ENCODE measurements around the gene ARMH1. TPM values are rescaled to one million over a fixed set of nuclear protein-coding genes. Genes with fewer than 3 reads are reported as not detected.

Gene ARMH1
- total RNA-seq, 1 donor from 2014 or later: 1.1 TPM

- H3K36me3 ChIP-seq: no peaks in the 10 kb centered on the region
- no peak overlapping the region for H3K4me3 ChIP-seq
- H3K4me1 ChIP-seq: peaks cover 7% of the 10 kb centered on the region
- intact Hi-C loops (cut with micrococcal nuclease): no loop called here
- H3K27ac ChIP-seq (replicated peaks): no peak overlapping the region
- no peak for DNase-seq
- peaks cover 1% of the 10 kb centered on the region for H3K27me3 ChIP-seq (ENCODE audit: low read depth)
- H3K9me3 ChIP-seq (replicated peaks): no peaks in the 10 kb centered on the region
- TF ChIP-seq CTCF (IDR thresholded peaks at IDR 0.05; ENCODE audit: borderline replicate concordance): no peak
Observed at GRCh38 chr1:44717156-44717555, 42.6 kb downstream of the ARMH1 start.

- intact Hi-C loops (cut with micrococcal nuclease): no loop called here
- Histone ChIP-seq H3K36me3 (no peaks in the 10 kb centered on the region), H3K4me3 (no peak overlapping the region), H3K27ac (replicated peaks) (no peak overlapping the region), H3K27me3 (ENCODE audit: low read depth) (no peaks in the 10 kb centered on the region), H3K4me1 (peaks cover 7% of the 10 kb centered on the region), H3K9me3 (replicated peaks) (no peaks in the 10 kb centered on the region)
- no peak for DNase-seq
- TF ChIP-seq CTCF (IDR thresholded peaks at IDR 0.05; ENCODE audit: borderline replicate concordance): no peak
Observed at GRCh38 chr1:44717653-44718052, 43.1 kb downstream of the ARMH1 start.

- Histone ChIP-seq H3K36me3 (no peaks in the 10 kb centered on the region), H3K27ac (replicated peaks) (no peak overlapping the region), H3K27me3 (ENCODE audit: low read depth) (no peaks in the 10 kb centered on the region), H3K4me1 (peaks cover 7% of the 10 kb centered on the region), H3K4me3 (no peak overlapping the region), H3K9me3 (replicated peaks) (no peaks in the 10 kb centered on the region)
- no peak for TF ChIP-seq CTCF (IDR thresholded peaks at IDR 0.05; ENCODE audit: borderline replicate concordance)
- DNase-seq: no peak
- intact Hi-C loops (cut with micrococcal nuclease): no loop called here
Observed at GRCh38 chr1:44718091-44718490, 43.6 kb downstream of the ARMH1 start.

- H3K4me3 ChIP-seq: no peak overlapping the region
- H3K27me3 ChIP-seq (ENCODE audit: low read depth): peaks cover 7% of the 10 kb centered on the region
- no peak overlapping the region for H3K27ac ChIP-seq (replicated peaks)
- no peaks in the 10 kb centered on the region for H3K9me3 ChIP-seq (replicated peaks)
- intact Hi-C loops (cut with micrococcal nuclease): no loop called here
- no peak for TF ChIP-seq CTCF (IDR thresholded peaks at IDR 0.05; ENCODE audit: borderline replicate concordance)
- H3K4me1 ChIP-seq: peaks cover 7% of the 10 kb centered on the region
- no peak for DNase-seq
- no peaks in the 10 kb centered on the region for H3K36me3 ChIP-seq
Observed at GRCh38 chr1:44719318-44719717, 44.8 kb downstream of the ARMH1 start.

GRCh38 chr1:44720281-44720680 lies 45.8 kb downstream of the ARMH1 start:
- Histone ChIP-seq H3K9me3 (replicated peaks) (no peaks in the 10 kb centered on the region), H3K4me3 (no peak overlapping the region), H3K27me3 (ENCODE audit: low read depth) (peaks cover 17% of the 10 kb centered on the region), H3K36me3 (no peaks in the 10 kb centered on the region), H3K27ac (replicated peaks) (no peak overlapping the region), H3K4me1 (no peaks in the 10 kb centered on the region)
- TF ChIP-seq CTCF (IDR thresholded peaks at IDR 0.05; ENCODE audit: borderline replicate concordance): no peak
- intact Hi-C loops (cut with micrococcal nuclease): no loop called here
- no peak for DNase-seq
